ENCODE results near the gene RRN3. TPM values are rescaled to one million over a fixed set of nuclear protein-coding genes. Genes with fewer than 3 reads are reported as not detected.
"Not testable (repeated sequence)": the region's sequence is repeated elsewhere in the genome, so short reads cannot be mapped to it uniquely, and the experiment has no call there.

Gene RRN3
- total and polyA plus RNA-seq, 11 donors = 7.9 to 28.5 (median 18.9) TPM

- no peak for DNase-seq
- H3K36me3 ChIP-seq = peaks cover 0 to 33% (median 11%) of the 10 kb centered on the region in 9 donors
- H3K4me1 ChIP-seq = peaks cover 0 to 33% (median 9%) of the 10 kb centered on the region in 12 donors
- ATAC-seq = no peak
- intact Hi-C loops (cut with DNase I) = loop anchor here in 1 of 10 donors (10.0 kb wide), 1 partner anchor 65 kb away; no protein-coding TSS in a partner anchor
- peak overlapping the region in 1 of 12 donors; percentile 5 for H3K27ac ChIP-seq
- 81 to 93% (median 89%) methylated on average over 3 of the region's 3 CpGs for WGBS, 4 donors
- no peaks in the 10 kb centered on the region for H3K27me3 ChIP-seq
- no peaks in the 10 kb centered on the region for H3K9me3 ChIP-seq
- TF ChIP-seq, protein P1, sequence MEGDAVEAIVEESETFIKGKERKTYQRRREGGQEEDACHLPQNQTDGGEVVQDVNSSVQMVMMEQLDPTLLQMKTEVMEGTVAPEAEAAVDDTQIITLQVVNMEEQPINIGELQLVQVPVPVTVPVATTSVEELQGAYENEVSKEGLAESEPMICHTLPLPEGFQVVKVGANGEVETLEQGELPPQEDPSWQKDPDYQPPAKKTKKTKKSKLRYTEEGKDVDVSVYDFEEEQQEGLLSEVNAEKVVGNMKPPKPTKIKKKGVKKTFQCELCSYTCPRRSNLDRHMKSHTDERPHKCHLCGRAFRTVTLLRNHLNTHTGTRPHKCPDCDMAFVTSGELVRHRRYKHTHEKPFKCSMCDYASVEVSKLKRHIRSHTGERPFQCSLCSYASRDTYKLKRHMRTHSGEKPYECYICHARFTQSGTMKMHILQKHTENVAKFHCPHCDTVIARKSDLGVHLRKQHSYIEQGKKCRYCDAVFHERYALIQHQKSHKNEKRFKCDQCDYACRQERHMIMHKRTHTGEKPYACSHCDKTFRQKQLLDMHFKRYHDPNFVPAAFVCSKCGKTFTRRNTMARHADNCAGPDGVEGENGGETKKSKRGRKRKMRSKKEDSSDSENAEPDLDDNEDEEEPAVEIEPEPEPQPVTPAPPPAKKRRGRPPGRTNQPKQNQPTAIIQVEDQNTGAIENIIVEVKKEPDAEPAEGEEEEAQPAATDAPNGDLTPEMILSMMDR (IDR thresholded peaks at IDR 0.05) = no peak
- TF ChIP-seq POLR2A (IDR thresholded peaks at IDR 0.05) = no peak
- no peak overlapping the region for H3K4me3 ChIP-seq
Observed at GRCh38 chr16:15049581-15050180, 44.4 kb downstream of the RRN3 start.

GRCh38 chr16:15046692-15047376 is 47.2 kb downstream of the RRN3 start:
- no peaks in the 10 kb centered on the region for H3K9me3 ChIP-seq
- TF ChIP-seq POLR2A (IDR thresholded peaks at IDR 0.05) = no peak
- TF ChIP-seq, protein P1 (IDR thresholded peaks at IDR 0.05) = no peak
- H3K27me3 ChIP-seq = no peaks in the 10 kb centered on the region
- WGBS, 4 donors = 94 to 95% (median 95%) methylated on average over 21 of the region's 21 CpGs
- peaks cover 0 to 49% (median 27%) of the 10 kb centered on the region in 9 donors for H3K36me3 ChIP-seq
- DNase-seq = no peak
- ATAC-seq = no peak
- peaks cover 0 to 14% (median 5%) of the 10 kb centered on the region in 12 donors for H3K4me1 ChIP-seq
- intact Hi-C loops (cut with DNase I) = loop anchor here in 1 of 10 donors (10.0 kb wide), 1 partner anchor 62 kb away; no protein-coding TSS in a partner anchor
- H3K4me3 ChIP-seq = no peak overlapping the region
- H3K27ac ChIP-seq = no peak overlapping the region

- intact Hi-C loops (cut with DNase I) = loop anchor here in 1 of 10 donors (10.0 kb wide), 1 partner anchor 60 kb away; no protein-coding TSS in a partner anchor
- H3K4me3 ChIP-seq, ATAC-seq, H3K27ac ChIP-seq, H3K9me3 ChIP-seq, DNase-seq, H3K27me3 ChIP-seq: not testable (repeated sequence)
- Histone ChIP-seq H3K4me1 (peaks cover 0 to 22% (median 12%) of the 10 kb centered on the region in 12 donors), H3K36me3 (peaks cover 0 to 61% (median 40%) of the 10 kb centered on the region in 9 donors)
- WGBS, 4 donors = 85 to 95% (median 90%) methylated on average over 9 of the region's 9 CpGs
Observed at GRCh38 chr16:15045270-15045669, 48.8 kb downstream of the RRN3 start.

GRCh38 chr16:15044286-15044685 is 49.8 kb downstream of the RRN3 start:
- peaks cover 2 to 71% (median 50%) of the 10 kb centered on the region in 9 donors for H3K36me3 ChIP-seq
- H3K27ac ChIP-seq = no peak overlapping the region
- intact Hi-C loops (cut with DNase I) = loop anchor here in 1 of 10 donors (10.0 kb wide), 1 partner anchor 59 kb away; no protein-coding TSS in a partner anchor
- H3K27me3 ChIP-seq = no peaks in the 10 kb centered on the region
- H3K4me1 ChIP-seq = peaks cover 0 to 16% (median 11%) of the 10 kb centered on the region in 12 donors
- DNase-seq (no peak), ATAC-seq (no peak)
- TF ChIP-seq, protein P1 (IDR thresholded peaks at IDR 0.05) = no peak
- TF ChIP-seq POLR2A (IDR thresholded peaks at IDR 0.05) = no peak
- H3K9me3 ChIP-seq = no peaks in the 10 kb centered on the region
- H3K4me3 ChIP-seq = no peak overlapping the region
- 91 to 95% (median 91%) methylated on average over 11 of the region's 11 CpGs for WGBS, 4 donors
